ENCODE data around the gene ARHGAP9.
A peak's percentile ranks its signal among the peaks of the same experiment; 100 is the strongest.
"Not testable (repeated sequence)": the region's sequence is repeated elsewhere in the genome, so short reads cannot be mapped to it uniquely, and the experiment has no call there.

Gene ARHGAP9

DNA sequence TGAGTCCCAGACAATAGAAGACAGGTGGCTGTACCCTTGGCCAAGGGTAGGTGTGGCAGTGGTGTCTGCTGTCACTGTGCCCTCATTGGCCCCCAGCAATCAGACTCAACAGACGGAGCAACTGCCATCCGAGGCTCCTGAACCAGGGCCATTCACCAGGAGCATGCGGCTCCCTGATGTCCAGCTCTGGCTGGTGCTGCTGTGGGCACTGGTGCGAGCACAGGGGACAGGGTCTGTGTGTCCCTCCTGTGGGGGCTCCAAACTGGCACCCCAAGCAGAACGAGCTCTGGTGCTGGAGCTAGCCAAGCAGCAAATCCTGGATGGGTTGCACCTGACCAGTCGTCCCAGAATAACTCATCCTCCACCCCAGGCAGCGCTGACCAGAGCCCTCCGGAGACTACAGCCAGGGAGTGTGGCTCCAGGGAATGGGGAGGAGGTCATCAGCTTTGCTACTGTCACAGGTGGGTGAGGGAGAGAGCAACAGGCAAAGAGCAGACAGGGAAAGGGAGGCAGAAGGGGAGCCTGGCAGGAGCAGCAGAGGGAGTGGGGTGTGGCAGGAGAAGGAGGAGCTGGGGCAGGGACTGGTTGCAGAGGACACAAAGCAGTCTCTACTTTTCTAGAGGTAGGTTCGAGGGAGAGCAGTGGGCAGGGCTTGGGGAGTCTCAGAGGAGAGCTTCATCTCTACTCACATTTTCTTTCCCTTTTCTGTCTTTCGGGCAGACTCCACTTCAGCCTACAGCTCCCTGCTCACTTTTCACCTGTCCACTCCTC, 24.1 kb downstream of the ARHGAP9 start:
- no peak for DNase-seq

- peak; percentile 51 for DNase-seq
Observed at GRCh38 chr12:57454566-57455373, 24.9 kb downstream of the ARHGAP9 start, which contains the start of gene INHBE. INHBE (plus strand) TSS chr12:57455307; CDS start chr12:57455537, 230 bp downstream.

DNA sequence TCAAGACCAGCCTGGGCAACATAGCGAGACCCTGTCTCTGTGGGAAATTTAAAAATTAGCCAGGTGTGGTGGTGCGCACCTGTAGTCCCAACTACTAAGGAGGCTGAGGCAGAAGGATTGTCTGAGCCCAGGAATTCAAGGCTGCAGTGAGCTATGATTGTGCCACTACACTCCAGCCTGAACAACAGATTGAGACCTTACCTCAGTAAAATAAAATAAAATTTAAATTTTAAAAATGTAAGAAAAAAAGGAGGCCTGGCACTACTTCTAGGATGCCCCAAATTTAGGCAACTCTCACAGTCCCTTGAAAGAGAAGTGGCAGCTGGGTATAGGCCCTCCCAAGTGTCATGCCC, 25.5 kb downstream of the ARHGAP9 start:
- DNase-seq = no peak

DNA sequence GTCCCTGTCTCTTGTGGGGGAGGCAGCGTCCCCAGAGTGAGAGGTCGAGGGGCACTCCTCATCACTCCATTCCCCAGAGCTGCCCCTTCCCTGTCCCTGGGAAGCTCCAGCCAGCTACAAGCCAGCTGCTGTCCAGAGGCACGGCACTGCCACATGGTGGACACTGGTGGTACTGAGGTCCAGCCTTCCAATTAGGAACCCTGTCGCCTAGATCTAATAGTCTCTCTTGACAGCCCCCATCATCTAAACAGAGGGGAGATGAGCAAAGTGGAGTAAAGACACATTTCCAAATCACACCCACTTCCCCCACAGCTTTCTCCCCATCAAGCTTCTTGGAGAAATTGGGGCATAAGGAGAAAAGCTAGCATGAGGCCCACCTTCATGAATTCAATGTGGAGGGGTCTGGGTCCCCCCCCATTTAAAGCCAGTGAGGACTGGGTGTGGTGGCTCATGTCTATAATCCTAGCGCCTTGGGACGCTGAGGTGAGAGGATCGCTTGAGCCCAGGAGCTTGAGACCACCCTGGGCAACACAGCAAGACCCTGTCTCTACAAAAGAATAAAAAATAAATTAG, 26.6 kb downstream of the ARHGAP9 start:
- DNase-seq = peak; percentile 83

DNA sequence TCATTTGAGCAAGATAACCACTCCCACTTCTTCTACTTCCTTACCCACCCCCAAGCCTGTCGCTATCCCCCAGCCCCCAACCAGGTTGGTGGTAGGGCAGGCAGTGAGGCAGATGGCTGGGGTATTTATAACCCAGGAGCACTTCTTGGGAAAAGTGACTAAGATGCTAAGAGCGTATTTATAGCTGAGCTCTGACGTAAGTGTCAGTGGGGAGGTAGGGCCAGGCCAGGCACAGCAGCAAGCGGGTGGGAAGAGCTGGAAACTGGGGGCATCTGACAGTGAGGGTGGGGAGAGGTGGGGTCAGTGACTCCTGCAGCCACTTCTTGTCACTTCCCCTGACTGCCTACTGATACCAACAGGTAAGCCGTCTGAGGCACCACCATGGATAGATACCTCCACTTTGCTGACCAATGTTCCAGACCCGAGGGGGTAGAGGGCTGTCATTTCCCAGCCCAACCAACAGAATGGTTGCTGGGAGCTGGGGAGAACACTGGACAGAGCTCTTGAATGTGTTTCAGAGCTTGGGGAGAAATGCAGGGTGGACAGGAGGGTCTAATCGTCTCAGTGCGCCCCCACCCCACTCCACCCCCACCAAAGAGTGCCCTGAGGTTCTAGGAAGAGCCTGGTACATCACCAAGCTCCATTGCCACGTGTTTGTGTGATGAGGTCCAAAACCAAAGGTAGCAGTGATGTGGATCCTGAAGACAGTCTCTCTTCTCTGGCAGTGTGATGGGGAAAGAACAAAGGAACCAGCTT, 27.3 kb downstream of the ARHGAP9 start:
- DNase-seq = peak; percentile 60

DNA sequence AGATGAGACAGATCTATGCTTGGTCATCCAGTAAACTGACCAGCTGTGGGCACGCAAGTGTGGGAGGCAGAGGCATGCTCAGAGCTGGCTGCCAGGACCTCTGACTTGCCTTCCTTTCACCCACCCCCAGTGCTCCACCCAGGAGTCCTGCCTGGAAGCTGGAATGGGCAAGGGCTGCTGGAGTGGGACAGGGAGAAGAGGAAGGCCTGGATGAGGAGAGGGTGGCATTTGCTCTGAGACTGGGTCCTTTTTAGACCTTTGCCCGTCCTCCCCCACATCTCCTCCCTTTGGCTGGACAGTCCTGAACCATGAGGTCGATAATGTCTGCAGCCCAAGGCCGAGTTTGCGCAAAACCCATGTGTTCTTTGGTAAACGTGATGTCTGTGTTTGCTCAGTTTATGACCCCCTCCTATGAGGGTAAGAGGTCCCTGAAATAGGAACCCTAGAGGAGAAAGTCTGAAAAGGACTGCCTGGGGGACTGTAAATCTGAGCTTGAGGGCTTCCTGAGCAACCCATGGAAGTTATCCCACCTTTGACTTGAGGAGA, 28.4 kb downstream of the ARHGAP9 start:
- no peak for DNase-seq

- no peak for DNase-seq
Observed at GRCh38 chr12:57450057-57450456, 29.6 kb downstream of the ARHGAP9 start.

GRCh38 chr12:57449375-57449774, 30.3 kb downstream of the ARHGAP9 start:
- DNase-seq = no peak

GRCh38 chr12:57448669-57449068, 31.0 kb downstream of the ARHGAP9 start:
- DNase-seq = no peak

DNA sequence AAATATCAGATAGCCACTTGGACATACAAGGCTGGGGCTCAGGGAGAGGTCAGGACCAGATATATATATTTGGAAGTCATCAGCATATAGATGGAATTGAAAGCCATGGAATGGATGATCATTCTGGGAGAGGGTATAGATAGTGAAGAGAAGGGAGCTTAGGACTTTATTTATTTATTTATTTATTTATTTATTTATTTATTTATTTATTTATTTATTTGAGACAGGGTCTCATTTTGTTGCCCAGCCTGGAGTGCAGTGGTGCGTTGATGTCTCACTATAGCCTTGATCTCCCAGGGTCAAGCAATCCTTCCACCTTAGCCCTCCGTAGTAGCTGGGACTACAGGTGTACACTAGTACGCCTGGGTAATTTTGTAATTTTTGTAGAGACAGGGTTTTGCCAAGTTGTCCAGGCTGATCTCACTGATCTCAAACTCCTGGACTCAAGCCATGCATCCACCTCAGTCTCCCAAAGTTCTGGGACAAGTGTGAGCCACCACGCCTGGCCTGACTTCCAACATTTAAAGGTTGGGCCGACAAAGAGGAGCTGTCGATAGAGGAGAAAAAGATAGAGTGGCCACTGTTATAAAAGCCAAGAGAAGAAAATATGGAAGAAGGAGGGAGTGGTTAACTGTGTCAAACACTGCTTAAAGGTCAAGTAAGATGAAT, 33.2 kb downstream of the ARHGAP9 start:
- no peak for DNase-seq

GRCh38 chr12:57444744-57445143, 34.9 kb downstream of the ARHGAP9 start:
- DNase-seq = no peak

GRCh38 chr12:57444337-57444736, 35.3 kb downstream of the ARHGAP9 start:
- DNase-seq = not testable (repeated sequence)

DNA sequence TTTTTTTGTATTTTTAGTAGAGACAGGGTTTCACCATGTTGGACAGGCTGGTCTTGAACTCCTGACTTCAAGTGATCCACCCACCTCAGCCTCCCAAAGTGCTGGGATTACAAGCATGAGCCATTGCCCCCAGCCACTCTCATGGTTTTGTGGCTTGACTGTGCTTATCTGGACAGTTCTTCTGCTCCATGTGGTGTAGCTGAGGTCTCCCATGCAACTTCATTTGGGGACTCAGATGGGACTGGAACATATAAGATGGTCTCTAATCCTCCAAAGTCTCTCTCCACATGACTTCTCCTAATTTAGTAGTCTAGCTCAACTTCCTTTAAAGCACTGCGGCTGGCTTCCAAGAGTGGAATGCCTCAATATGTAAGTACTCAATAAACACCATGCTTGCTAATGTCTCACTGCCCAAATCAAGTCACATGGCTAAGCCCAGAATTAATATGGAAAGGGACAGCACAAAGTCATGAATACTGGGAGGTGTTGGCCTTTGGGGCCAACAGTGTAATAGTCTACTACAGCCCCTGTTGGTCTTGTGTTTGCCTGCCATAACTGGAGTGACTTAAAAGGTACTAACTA, 37.7 kb downstream of the ARHGAP9 start:
- no peak for DNase-seq

DNA sequence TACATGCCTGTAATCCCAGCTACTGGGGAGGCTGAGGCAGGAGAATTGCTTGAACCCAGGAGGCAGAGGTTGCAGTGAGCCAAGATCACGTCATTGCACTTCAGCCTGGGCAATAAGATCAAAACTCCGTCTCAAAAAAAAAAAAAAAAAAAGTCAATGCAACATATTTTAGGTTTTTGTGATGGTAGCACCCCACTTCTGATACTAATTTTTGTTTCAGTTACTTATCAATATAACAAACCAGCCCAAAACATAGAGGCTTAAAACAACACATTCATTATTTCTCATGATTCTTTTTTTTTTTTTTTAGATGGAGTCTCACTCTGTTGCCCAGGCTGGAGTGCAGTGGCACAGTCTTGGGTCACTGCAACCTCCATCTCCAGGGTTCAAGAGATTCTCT, 38.3 kb downstream of the ARHGAP9 start:
- not testable (repeated sequence) for DNase-seq

- DNase-seq = no peak
Observed at GRCh38 chr12:57439762-57440266, 39.9 kb downstream of the ARHGAP9 start.

DNA sequence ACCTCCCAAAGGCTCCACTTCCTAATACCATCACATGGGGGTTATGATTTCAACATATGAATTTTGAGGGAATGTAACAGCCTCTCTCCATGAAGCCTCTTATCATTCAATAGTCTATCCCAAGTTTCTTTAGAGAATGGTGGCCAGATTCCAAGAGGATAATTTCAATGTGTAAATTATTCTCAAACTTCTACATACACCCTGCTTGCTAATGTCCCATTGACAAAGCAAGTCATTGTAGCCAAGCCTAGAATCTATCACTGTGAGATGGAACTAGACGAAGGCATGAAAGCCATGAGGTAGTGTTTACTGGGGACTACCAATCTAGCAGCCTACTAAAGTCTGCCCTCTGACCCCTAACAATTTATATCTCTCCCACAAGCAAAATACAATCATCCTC, 41.3 kb downstream of the ARHGAP9 start:
- DNase-seq = no peak

GRCh38 chr12:57435293-57435692, 44.4 kb downstream of the ARHGAP9 start:
- DNase-seq = no peak

- DNase-seq = no peak
Observed at GRCh38 chr12:57434517-57435223, 45.0 kb downstream of the ARHGAP9 start, which contains the start of gene INHBC. INHBC (plus strand) TSS chr12:57434784; CDS start chr12:57434887, 103 bp downstream.

- DNase-seq = peak; percentile 10
Observed at GRCh38 chr12:57433370-57433769, 46.3 kb downstream of the ARHGAP9 start.

- no peak for DNase-seq
Observed at GRCh38 chr12:57431654-57432188, 47.9 kb downstream of the ARHGAP9 start.
